GM10266 (cell line): ENCODE measurements around the gene CNPY1.
"Not testable (repeated sequence)": the region's sequence is repeated elsewhere in the genome, so short reads cannot be mapped to it uniquely, and the experiment has no call there.

Source experiments
- DNase-seq: peaks from one replicate; pipeline ENCODE4 v3.0.0; 2012; ENCODE audit errors: extremely low spot score
- CTCF ChIP-seq: IDR thresholded peaks from 2 replicates; pipeline ENCODE4 v1.5.1; 2012; ENCODE audit warnings: mild to moderate bottlenecking, low read depth; ENCODE audit not compliant: control insufficient read depth, insufficient read depth; ENCODE audit errors: missing control alignments

The CNPY1 gene

GRCh38 chr7:155523168-155523675 lies 23.1 kb downstream of the CNPY1 start:
- no peak for DNase-seq
- no peak for TF ChIP-seq CTCF

- TF ChIP-seq CTCF = no peak
- DNase-seq = no peak
Observed at GRCh38 chr7:155521743-155522398, 24.5 kb downstream of the CNPY1 start.

- no peak for DNase-seq
- TF ChIP-seq CTCF = no peak
Observed at GRCh38 chr7:155521007-155521742, 25.2 kb downstream of the CNPY1 start.

GRCh38 chr7:155520114-155520513 lies 26.2 kb downstream of the CNPY1 start:
- TF ChIP-seq CTCF = no peak
- DNase-seq = no peak

GRCh38 chr7:155519358-155519757 lies 27.0 kb downstream of the CNPY1 start:
- not testable (repeated sequence) for DNase-seq

GRCh38 chr7:155518633-155519032 lies 27.7 kb downstream of the CNPY1 start:
- TF ChIP-seq CTCF = no peak
- no peak for DNase-seq

- no peak for TF ChIP-seq CTCF
- DNase-seq = no peak
Observed at GRCh38 chr7:155517969-155518368, 28.4 kb downstream of the CNPY1 start.
